Astrocyte of the spinal cord (primary cell): ENCODE measurements around the gene STX7.

Experiments
- DNase-seq: peaks from one replicate; pipeline ENCODE4 v3.0.0; 2011; ENCODE audit warnings: low read depth, low spot score
- H3K4me3 ChIP-seq: 2 replicates; pipeline ENCODE4 v1.5.1; 2011; ENCODE audit warnings: low read depth, mild to moderate bottlenecking, low read length, moderate library complexity
- in situ Hi-C: cut with HindIII; loops from 2 replicates; pipeline ENCODE4 v1.10.0; 2017; ENCODE audit warnings: low sequenced_read_pairs
- TF ChIP-seq, protein P1 (sequence below): IDR thresholded peaks from 2 replicates; pipeline ENCODE4 v1.5.1; 2012; ENCODE audit warnings: low read depth, mild to moderate bottlenecking, low read length, inconsistent platforms

The STX7 gene

DNA sequence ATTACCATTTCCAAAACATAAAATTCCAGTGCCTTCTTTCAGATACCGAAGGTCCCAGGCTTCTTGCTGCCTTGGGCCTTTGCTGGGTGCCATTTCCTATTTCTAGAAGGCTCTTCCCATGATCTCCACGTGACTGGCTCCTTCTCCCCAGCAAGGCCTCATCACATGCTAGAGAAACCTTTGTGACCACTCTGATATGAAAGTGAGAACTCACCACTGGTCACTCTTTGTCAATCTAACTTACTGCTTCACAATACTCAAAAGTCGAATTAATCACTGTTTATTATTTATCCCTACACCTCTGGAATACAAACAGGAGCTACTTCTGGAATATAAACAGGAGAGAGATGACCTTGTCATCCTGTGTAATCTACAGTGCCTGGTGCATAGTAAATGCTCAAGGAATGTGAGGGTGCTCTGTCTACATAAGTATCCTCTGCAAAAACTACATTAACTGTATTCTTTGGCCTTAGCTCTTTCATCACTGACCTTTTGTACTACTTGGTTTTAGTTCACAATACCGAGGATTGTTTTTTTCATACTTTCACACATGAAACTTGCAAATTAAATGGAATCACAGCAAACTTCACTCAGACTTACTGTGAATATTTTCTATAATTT is 1.6 kb downstream of the STX7 start:
- no peak for DNase-seq
- H3K4me3 ChIP-seq, result peak overlapping the region; percentile 82
- TF ChIP-seq, protein P1, sequence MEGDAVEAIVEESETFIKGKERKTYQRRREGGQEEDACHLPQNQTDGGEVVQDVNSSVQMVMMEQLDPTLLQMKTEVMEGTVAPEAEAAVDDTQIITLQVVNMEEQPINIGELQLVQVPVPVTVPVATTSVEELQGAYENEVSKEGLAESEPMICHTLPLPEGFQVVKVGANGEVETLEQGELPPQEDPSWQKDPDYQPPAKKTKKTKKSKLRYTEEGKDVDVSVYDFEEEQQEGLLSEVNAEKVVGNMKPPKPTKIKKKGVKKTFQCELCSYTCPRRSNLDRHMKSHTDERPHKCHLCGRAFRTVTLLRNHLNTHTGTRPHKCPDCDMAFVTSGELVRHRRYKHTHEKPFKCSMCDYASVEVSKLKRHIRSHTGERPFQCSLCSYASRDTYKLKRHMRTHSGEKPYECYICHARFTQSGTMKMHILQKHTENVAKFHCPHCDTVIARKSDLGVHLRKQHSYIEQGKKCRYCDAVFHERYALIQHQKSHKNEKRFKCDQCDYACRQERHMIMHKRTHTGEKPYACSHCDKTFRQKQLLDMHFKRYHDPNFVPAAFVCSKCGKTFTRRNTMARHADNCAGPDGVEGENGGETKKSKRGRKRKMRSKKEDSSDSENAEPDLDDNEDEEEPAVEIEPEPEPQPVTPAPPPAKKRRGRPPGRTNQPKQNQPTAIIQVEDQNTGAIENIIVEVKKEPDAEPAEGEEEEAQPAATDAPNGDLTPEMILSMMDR, result no peak
- in situ Hi-C loops, result no loop called here

DNA sequence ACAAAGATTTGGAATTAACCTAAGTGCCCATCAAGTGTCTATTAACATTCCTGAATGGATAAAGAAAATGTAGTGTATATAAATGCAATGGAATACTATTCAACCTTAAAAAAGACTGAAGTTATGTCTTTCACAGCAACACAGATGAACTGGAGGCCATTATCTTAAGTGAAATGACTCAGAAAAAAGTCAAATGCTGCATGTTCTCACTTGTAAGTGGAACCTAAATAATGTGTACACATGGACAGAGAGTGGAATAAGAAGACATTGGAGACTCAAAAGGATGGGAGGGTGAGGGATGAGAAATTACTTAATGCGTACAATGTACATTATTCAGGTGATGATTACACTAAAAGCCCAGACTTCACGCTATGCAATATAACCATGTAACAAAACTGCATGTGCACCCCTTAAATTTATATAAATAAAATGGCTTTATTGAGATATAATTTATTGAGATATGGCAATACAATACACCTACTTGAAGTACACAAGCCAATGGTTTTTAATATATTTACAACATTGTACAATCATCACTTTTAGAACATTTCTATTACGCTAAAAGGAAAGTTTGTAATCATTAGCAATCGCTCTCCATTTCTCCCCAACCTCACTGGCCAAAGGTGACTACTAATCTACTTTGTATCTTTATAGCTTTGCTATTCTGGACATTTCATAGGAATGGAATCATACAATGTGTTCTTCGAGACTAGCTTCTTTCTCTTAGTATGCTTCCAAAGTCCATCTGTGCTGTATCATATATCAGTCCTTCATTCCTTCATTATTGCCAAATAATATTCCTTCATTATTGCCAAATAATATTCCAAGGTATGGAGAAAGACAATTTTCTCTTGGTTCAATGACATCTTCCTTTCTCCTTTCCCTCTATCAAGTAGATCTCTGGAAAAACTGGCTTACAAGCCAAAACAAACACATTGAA is 5.8 kb downstream of the STX7 start:
- H3K4me3 ChIP-seq, result no peak overlapping the region
- TF ChIP-seq, protein P1, result no peak
- in situ Hi-C loops, result no loop called here
- DNase-seq, result no peak

DNA sequence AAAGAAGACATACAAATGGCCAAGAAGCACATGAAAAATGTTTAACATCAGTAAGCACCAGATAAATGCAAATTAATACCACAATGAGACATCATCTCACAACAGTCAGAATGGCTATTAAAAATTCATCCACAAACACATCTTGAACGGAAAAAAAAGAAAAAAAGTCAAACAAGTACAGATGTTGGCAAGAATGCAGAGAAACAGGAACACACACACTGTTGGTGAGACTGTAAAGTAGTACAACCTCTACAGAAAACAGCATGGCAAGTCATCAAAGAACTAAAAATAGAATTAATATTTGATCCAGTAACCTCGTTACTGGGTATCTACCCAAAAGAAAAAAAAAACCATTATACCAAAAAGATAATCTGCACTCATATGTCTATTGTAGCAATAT is 6.5 kb downstream of the STX7 start:
- TF ChIP-seq, protein P1, result no peak
- no peak for DNase-seq
- H3K4me3 ChIP-seq, result no peak overlapping the region
- in situ Hi-C loops, result no loop called here

DNA sequence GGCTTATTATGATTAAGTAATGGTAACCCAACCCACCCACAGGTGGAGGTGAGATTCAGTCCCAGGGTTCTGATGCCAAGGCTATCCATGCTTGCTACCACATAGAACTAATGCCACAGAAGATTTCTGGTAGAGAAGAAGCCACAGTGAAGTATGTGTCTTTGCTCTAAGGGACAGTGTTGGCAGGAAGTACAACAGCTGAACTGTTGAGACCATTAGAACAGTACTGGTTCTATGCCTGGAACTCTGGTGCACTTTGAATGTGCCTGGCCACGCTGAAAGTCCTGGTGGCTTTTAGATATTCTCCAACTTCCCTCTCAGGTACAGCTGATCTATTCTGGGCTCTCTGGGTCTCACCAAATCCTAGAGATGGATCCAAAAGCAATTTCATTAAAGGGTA is 7.8 kb downstream of the STX7 start:
- in situ Hi-C loops, result no loop called here
- TF ChIP-seq, protein P1, result no peak
- no peak overlapping the region for H3K4me3 ChIP-seq

DNA sequence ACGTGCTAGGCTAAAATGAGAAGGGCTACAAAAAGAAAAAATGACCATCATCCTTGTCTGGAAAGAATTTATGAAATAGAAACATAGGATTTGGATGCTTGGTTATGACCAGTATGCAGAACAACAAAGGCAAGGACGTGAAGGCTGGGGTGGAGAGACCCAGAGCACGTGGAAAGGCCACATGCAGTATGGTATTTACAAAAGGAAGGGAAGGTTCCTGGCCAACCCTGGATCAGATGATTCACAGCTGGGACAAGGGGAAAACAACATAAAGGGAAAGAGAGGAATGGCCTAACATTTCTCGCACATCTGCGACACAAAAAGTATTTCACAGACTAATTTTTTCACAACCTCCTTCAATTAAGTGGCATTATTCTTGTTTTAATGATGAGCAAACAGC is 8.2 kb downstream of the STX7 start:
- TF ChIP-seq, protein P1, result no peak
- no peak for DNase-seq
- in situ Hi-C loops, result no loop called here
- H3K4me3 ChIP-seq, result no peak overlapping the region

More for the DNA sequence above, 7.8 kb downstream of the STX7 start:
- DNase-seq, result no peak

DNA sequence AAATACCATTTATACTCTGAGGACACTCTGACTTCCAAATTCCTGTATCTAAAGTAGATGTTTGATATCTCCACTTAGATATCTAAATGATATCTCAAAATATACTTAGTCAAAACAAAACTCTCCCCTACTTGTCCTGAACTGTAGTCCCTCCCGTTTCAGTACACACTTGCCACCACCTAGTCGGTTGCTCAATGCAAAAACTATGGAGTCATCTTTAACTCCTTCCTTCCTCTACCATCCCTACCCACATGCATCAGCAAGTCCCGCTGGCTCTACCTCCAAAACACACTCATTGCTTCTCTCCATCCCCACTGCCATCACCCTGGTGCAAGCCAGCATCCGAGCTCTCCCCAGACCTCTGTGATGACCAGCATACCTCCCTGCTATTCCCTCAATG is 13.2 kb downstream of the STX7 start:
- TF ChIP-seq, protein P1, result no peak
- in situ Hi-C loops, result loop anchor here (25.0 kb wide), 1 partner anchor 212 kb away; no protein-coding TSS in a partner anchor
- DNase-seq, result no peak
- no peak overlapping the region for H3K4me3 ChIP-seq
